Measurements from ENCODE around the gene VWA8.

Gene VWA8

DNA sequence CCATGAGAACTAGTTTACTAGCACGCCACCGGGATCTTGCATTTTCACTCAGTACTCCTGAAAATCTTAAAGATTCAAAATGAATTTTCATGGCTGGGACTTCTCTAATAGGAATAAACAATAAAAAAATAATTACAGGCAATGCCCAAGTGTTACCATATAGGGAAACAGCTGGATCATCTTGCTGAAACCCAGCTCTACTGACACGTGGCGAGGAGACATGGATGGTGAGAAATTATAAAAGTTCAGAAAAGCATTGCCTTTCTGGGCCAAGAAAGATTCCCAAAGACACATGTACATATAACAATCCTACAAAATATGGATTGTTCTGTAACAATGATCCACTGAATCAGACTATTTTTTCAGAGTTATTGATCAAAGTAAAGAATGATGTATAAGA is 294.3 kb downstream of the VWA8 start:
- Histone ChIP-seq H3K4me2 (no peak overlapping the region), H3K79me2 (ENCODE audit: insufficient read depth, low read depth) (no peaks in the 10 kb centered on the region), H2AFZ (ENCODE audit: low read depth) (no peak overlapping the region), H3K4me1 (ENCODE audit: low read depth, poor library complexity, severe bottlenecking) (no peaks in the 10 kb centered on the region), H3K4me3 (IDR thresholded peaks at IDR 0.05; ENCODE audit: insufficient read depth, low read depth, low read length) (no peak overlapping the region), H3K27ac (no peak overlapping the region), H3K36me3 (ENCODE audit: insufficient read depth) (no peaks in the 10 kb centered on the region), H3K27me3 (ENCODE audit: insufficient read depth, low read depth) (no peaks in the 10 kb centered on the region), H4K20me1 (ENCODE audit: insufficient read depth) (no peaks in the 10 kb centered on the region), H3K9ac (no peak overlapping the region)
- TF ChIP-seq, protein P1, sequence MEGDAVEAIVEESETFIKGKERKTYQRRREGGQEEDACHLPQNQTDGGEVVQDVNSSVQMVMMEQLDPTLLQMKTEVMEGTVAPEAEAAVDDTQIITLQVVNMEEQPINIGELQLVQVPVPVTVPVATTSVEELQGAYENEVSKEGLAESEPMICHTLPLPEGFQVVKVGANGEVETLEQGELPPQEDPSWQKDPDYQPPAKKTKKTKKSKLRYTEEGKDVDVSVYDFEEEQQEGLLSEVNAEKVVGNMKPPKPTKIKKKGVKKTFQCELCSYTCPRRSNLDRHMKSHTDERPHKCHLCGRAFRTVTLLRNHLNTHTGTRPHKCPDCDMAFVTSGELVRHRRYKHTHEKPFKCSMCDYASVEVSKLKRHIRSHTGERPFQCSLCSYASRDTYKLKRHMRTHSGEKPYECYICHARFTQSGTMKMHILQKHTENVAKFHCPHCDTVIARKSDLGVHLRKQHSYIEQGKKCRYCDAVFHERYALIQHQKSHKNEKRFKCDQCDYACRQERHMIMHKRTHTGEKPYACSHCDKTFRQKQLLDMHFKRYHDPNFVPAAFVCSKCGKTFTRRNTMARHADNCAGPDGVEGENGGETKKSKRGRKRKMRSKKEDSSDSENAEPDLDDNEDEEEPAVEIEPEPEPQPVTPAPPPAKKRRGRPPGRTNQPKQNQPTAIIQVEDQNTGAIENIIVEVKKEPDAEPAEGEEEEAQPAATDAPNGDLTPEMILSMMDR (conservative IDR thresholded peaks at IDR 0.05; ENCODE audit: low read depth, low read length) = no peak

DNA sequence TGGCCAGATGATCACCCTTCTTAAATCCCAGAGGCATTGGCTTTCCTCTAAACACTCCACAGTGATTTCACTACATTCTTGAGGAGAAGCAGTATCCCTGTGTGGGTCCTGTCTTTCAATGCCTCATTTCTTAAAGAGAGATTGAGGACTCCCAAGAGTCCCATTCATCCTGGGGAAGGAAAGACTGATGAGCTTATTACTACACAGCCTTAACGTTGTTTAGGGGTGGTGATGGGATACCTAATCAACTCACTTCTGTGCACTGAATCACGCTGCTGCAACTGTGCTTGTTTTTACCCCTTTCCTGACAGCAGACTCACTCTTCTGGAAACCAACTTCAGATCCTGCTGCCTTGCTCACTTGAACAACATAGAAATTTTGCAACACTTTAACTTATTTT is 300.5 kb downstream of the VWA8 start:
- Histone ChIP-seq H2AFZ (ENCODE audit: low read depth) (no peak overlapping the region), H3K27ac (no peak overlapping the region), H3K4me1 (ENCODE audit: low read depth, poor library complexity, severe bottlenecking) (no peaks in the 10 kb centered on the region), H3K36me3 (ENCODE audit: insufficient read depth) (no peaks in the 10 kb centered on the region), H3K4me2 (no peak overlapping the region), H3K4me3 (IDR thresholded peaks at IDR 0.05; ENCODE audit: insufficient read depth, low read depth, low read length) (no peak overlapping the region), H3K9ac (no peak overlapping the region), H3K79me2 (ENCODE audit: insufficient read depth, low read depth) (no peaks in the 10 kb centered on the region), H3K27me3 (ENCODE audit: insufficient read depth, low read depth) (no peaks in the 10 kb centered on the region), H4K20me1 (ENCODE audit: insufficient read depth) (no peaks in the 10 kb centered on the region)
- TF ChIP-seq, protein P1 (conservative IDR thresholded peaks at IDR 0.05; ENCODE audit: low read depth, low read length) = no peak

DNA sequence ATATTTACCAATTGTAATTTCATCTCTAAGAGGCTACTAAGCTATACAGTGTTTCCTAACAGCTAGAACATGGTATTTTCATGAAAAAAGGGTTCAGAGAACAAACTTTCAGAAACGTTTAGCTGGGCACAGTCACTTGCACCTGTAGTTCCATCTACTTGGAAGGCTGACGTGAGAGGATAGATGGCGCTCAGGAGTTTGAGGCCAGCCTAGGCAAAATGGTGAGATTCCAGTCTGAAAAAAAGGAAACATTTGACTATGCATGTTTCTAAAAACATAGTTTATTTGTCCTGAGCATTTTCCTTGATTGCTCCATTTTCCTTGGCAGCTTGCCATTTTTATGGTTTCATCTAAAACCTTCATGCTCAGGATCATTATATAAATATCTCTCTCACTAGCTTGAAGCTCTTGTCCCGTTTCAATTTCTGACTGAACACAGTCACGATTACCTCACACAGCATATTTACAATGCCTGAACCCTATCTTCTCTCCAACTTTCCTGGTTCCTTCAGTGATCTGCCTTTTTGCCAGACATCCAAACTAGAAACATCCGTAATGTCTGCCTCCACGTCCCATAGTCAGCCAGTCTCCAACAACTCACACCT is 302.8 kb downstream of the VWA8 start:
- TF ChIP-seq, protein P1 (conservative IDR thresholded peaks at IDR 0.05; ENCODE audit: low read depth, low read length) = no peak
- Histone ChIP-seq H3K4me3 (IDR thresholded peaks at IDR 0.05; ENCODE audit: insufficient read depth, low read depth, low read length) (no peak overlapping the region), H3K4me1 (ENCODE audit: low read depth, poor library complexity, severe bottlenecking) (no peaks in the 10 kb centered on the region), H3K27me3 (ENCODE audit: insufficient read depth, low read depth) (no peaks in the 10 kb centered on the region), H2AFZ (ENCODE audit: low read depth) (no peak overlapping the region), H3K4me2 (no peak overlapping the region), H3K27ac (no peak overlapping the region), H3K9ac (no peak overlapping the region), H3K36me3 (ENCODE audit: insufficient read depth) (no peaks in the 10 kb centered on the region), H3K79me2 (ENCODE audit: insufficient read depth, low read depth) (no peaks in the 10 kb centered on the region), H4K20me1 (ENCODE audit: insufficient read depth) (no peaks in the 10 kb centered on the region)

DNA sequence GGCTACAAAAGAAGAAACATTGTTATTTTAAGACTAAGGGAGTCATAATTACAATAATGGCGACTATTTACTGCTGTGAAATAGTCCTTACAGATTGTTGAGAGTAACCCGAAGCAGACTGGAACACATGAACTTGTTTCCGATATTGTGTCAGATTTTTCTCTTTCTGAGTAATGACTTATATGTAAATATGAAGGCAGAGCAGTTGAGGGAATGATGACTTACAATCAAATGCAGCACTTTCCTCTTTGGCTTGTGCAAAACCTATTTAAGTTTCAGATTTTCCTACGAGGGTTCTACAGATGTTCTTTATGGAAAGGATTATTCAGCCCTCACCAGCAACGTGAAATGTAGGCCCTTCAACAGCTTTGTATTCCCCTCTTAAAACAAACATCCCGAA is 304.9 kb downstream of the VWA8 start:
- Histone ChIP-seq H3K9ac (no peak overlapping the region), H3K79me2 (ENCODE audit: insufficient read depth, low read depth) (no peaks in the 10 kb centered on the region), H3K36me3 (ENCODE audit: insufficient read depth) (no peaks in the 10 kb centered on the region), H3K4me2 (no peak overlapping the region), H4K20me1 (ENCODE audit: insufficient read depth) (no peaks in the 10 kb centered on the region), H3K4me3 (IDR thresholded peaks at IDR 0.05; ENCODE audit: insufficient read depth, low read depth, low read length) (no peak overlapping the region), H3K27me3 (ENCODE audit: insufficient read depth, low read depth) (no peaks in the 10 kb centered on the region), H3K27ac (no peak overlapping the region), H2AFZ (ENCODE audit: low read depth) (no peak overlapping the region), H3K4me1 (ENCODE audit: low read depth, poor library complexity, severe bottlenecking) (no peaks in the 10 kb centered on the region)
- TF ChIP-seq, protein P1 (conservative IDR thresholded peaks at IDR 0.05; ENCODE audit: low read depth, low read length) = no peak

Measured in KMS-11 (cell line).